HTR-8/SVneo (cell line): ENCODE data around the gene VSX1.
A peak's percentile ranks its signal among the peaks of the same experiment; 100 is the strongest.

ENCODE experiments used
- DNase-seq: peaks from one replicate; pipeline ENCODE4 v3.0.0; 2011; ENCODE audit warnings: low spot score, mixed read lengths; ENCODE audit not compliant: insufficient read length
- FAIRE-seq: peaks from 2 replicates; lab custom pipeline; 2011; peaks lifted over from hg19 to GRCh38; lab: Jason Lieb, UNC

The VSX1 gene

DNA sequence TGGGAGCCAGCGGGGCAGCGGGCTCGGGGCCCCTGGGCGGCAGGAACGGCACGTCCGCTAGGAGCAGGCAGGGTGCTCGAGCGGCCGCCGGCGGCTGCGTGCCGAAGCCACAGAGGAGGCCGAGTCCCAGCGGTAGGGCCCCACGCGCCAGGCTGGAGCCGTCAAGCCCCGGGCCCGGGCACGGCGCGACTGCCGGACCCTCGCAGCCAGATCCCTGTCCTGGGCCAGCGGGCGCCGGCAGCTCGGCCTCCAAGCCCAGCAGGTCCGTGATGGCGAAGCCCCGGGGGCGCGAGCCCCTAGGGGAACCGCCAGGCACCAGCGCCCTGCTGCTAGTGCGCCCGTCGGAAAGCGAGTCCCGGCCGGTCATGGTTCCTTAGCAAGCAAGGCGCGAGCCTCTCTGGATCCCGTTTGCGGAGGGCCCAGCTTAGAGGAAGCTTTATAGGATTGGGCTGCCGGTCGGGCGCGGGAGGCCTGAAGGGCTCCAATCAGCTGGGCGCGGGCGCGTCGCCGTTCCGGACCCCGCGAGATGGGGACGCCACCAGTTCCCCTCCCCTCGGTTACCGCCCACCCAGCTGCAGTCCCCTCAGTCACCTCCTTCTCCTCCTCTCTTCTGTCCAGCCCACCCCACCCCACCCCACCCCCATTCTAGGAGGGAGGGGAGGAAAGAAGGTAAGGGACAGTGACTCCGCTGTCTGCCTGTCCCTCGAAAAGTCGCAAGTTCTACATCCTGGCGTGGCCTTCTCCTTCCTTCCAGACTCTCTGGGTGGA, at the start of gene VSX1:
Gene VSX1, minus strand, starts transcription at position 412 of the 768 bp plus-strand sequence. Its CDS starts 45 bp downstream, at position 367.
- FAIRE-seq = no peak
- DNase-seq = no peak

GRCh38 chr20:25129908-25130307, 48.0 kb upstream of the VSX1 start:
- DNase-seq (no peak), FAIRE-seq (no peak)

- no peak for FAIRE-seq
These were observed 47.5 kb upstream of the VSX1 start for GRCh38 chr20:25129428-25129827.

DNA sequence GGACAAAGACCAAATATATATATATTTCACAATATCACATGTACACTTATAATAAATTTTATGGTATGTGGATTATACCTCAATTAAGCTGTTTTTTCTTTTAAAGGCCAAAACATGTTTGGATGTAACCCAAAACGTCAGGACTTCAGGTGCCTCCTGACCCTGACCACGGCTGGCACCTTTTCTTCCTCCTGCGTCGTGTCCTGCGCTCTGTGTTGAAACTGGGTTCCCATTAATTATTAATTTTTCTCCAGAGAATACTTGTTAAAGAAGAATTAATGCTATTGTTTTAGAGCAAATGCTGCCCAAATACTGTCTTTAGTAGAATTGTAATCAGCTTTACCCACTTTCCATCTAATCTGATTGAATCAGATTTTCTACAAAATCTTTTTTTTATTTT, 46.7 kb upstream of the VSX1 start:
- FAIRE-seq (no peak), DNase-seq (no peak)

More at GRCh38 chr20:25129428-25129827, 47.5 kb upstream of the VSX1 start:
- no peak for DNase-seq

DNA sequence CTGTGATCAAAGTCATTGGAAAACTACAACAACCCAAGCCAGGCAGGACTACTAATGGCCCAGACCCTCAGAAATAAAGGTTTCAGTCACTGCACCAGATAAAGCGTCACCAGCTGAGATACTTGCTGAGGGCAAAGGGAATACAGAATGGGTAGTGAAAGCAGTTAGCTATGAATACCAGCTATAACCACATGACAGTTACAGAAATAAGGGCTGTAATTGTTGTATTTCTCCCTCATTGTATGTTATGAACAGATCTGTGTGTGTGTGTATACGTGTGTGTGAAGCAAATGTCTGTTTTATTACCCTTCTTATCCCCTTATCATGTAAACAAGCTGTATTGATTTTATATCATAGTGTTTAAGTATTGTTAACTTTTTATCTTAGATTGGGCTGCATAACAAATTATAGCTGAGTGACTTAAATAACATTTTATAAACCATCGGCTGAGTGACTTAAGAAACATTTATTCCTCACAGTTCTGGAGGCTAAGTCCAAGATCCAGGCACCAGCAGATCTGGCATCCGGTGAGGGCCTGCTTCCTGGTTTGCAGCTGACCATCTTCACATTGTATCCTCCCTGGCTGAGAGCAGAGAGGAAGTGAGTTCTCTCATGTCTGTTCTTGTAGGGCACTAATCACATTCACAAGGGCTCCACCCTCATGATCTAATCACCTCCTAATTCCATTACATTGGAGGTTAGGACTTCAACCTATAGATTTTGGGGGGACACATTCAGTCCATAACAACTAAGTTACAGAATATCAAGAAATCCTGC, 46.0 kb upstream of the VSX1 start:
- no peak for DNase-seq
- no peak for FAIRE-seq

- DNase-seq (no peak), FAIRE-seq (no peak)
These were observed 44.5 kb upstream of the VSX1 start for GRCh38 chr20:25126204-25127029.

GRCh38 chr20:25125636-25126035, 43.7 kb upstream of the VSX1 start:
- DNase-seq (no peak), FAIRE-seq (no peak)

- no peak for FAIRE-seq
- DNase-seq = no peak
These were observed 39.0 kb upstream of the VSX1 start for GRCh38 chr20:25120920-25121319.

DNA sequence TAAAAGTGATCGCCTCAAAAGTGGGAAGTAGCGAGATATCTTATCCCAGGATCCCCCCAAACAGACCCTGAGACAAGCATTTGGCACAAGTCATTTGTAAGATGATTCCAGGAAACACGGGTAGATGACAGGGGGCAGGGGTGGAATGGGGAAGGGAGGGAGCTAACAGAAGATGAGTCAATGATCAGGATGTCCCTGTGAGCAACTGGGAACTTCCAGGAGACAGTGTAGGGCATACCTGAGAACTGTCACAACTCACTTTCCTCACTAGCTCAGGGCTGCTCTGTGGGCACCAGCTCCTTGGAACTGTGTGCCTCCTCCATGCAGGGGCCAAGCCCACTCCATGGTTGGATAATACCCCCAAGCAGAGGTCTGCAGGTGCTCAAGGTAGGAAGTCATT, 38.5 kb upstream of the VSX1 start:
- DNase-seq = no peak
- no peak for FAIRE-seq

GRCh38 chr20:25118529-25118928, 36.6 kb upstream of the VSX1 start:
- DNase-seq (no peak), FAIRE-seq (peak; percentile 97)

DNA sequence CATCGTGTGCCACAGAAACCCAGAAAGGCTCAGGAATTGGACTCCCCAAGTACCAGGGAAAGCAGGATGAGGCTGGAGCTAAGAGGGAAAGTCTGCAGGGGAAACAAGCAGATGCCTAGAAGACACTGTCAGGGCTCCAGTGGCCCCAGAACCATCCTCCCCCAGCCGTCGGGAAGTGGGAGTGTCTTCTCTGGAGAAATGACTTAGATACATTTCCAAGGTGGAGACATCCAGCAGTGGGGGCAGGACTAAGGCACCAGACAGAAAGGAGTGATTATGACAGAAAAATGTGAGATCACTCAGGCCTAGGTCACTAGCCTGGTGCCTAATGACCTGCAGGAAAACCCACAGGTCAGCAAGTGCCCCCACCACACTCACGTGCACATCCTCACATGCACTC, 36.0 kb upstream of the VSX1 start:
- DNase-seq (no peak), FAIRE-seq (no peak)

GRCh38 chr20:25116739-25117458, 35.0 kb upstream of the VSX1 start:
- no peak for FAIRE-seq
- no peak for DNase-seq

GRCh38 chr20:25103526-25103925, 21.6 kb upstream of the VSX1 start:
- FAIRE-seq (no peak), DNase-seq (no peak)

DNA sequence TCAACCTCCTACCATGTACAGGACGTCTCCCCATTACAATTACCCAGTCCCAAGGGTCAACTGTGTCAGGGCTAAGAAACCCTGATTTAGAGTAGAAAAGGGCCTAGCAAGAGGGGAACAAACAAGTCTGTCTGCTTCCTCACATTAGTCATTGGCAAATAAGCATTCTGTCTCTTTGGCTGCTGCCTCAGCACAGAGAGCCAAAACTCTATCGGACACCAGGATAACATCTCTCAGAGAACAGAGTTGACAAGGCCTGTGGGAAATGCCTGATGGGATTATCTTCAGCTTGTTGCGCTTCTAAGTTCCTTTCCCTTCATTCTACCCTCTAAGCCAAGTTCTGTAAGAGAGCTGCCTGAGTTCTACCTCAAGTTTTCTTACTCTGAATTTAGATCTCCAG, 19.0 kb upstream of the VSX1 start:
- no peak for FAIRE-seq
- DNase-seq = no peak

DNA sequence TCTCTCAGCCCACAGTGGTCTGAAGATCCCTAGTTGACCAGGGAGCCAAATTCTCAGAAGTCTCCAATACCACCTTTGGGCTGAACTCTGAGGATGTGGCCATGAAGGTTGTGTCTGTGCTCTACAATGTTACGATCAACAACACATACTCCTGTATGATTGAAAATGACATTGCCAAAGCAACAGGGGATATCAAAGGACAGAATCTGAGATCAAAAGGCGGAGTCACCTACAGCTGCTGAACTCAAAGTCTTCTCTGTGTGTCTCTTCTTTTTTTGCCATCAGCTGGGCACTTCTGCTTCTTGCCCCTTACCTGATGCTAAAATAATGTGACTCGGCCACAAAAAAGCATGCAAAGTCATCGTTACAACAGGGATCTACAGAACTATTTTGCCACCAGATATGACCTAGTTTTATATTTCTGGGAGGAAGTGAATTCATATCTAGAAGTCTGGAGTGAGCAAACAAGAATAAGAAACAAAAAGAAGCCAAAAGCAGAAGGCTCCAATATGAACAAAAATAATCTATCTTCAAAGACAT, 17.7 kb upstream of the VSX1 start:
- no peak for DNase-seq
- FAIRE-seq = no peak

- no peak for FAIRE-seq
- no peak for DNase-seq
These were observed 15.6 kb upstream of the VSX1 start for GRCh38 chr20:25097498-25097897.

- FAIRE-seq = no peak
- no peak for DNase-seq
These were observed 8.8 kb upstream of the VSX1 start for GRCh38 chr20:25090492-25091429.

- FAIRE-seq (no peak), DNase-seq (no peak)
These were observed 7.7 kb upstream of the VSX1 start for GRCh38 chr20:25089662-25090061.

DNA sequence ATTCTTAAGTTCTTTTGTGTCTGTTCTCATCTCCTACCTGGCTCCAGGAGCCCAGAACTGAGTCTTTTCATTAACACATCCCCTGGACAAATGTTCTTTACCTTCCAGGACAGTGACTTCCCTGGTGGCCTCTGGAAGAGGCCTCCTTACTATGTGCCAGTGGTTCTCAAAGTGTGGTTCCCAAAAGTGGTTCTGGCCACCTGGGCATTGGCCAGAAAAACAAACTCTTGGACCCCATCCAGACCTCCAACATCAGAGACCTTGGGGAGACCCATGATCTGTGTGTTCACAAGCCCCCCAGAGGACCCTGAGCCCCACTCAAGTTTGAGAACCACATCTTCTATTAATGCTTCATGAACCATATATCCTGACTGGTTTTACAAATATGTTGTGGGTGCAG, 7.2 kb upstream of the VSX1 start:
- no peak for DNase-seq
- FAIRE-seq = no peak
